Hepatocyte (in vitro differentiated cells): Measurements from ENCODE around the gene CNGA3.

ENCODE experiments used
- CTCF ChIP-seq: fragments of 200-600 bp; sonication (generic); IDR thresholded peaks from 2 replicates; pipeline ENCODE4 v1.5.1; 2016; ENCODE audit warnings: antibody characterized with exemption, mild to moderate bottlenecking; ENCODE audit not compliant: poor library complexity
- EZH2 ChIP-seq: fragments of 200-600 bp; sonication (generic); IDR thresholded peaks from 2 replicates; pipeline ENCODE4 v1.6.1; 2016; ENCODE audit warnings: antibody characterized with exemption, mild to moderate bottlenecking, borderline replicate concordance
- EZH2phosphoT487 ChIP-seq: fragments of 200-600 bp; sonication (generic); IDR thresholded peaks from one replicate; pipeline ENCODE4 v1.6.1; 2018; ENCODE audit warnings: antibody characterized with exemption, mild to moderate bottlenecking, low read depth, moderate library complexity; ENCODE audit not compliant: unreplicated experiment, severe bottlenecking

GRCh38 chr2:98343285-98343684 is 3.0 kb upstream of the CNGA3 start:
- no peak for TF ChIP-seq CTCF
- TF ChIP-seq EZH2: no peak
- TF ChIP-seq EZH2phosphoT487: no peak
